ENCODE measurements around the gene MRPS10. TPM values are rescaled to one million over a fixed set of nuclear protein-coding genes. Genes with fewer than 3 reads are reported as not detected.
A peak's percentile ranks its signal among the peaks of the same experiment; 100 is the strongest.

MRPS10 gene
- total RNA-seq, 4 donors from 2014 or later: 14.3 to 24.5 (median 23.0) TPM

DNA sequence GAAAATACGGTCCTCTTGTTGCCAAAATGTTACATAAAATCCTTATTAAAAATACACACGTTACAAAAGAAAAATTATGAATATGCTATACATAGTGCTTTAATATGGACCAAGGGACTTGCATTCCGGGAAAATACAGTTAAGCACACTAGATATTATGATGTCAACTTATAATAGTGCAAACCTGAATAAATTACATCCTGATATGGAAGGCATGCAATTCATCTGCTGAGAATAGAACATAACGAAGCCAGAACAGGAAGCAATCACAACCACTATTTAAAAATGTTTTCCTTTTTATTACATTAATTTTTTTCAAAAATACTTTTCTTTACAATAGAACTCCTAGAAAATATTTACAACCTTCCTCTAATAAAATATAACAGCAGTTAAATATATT lies 7.8 kb upstream of the MRPS10 start:
- TF ChIP-seq, protein P1, sequence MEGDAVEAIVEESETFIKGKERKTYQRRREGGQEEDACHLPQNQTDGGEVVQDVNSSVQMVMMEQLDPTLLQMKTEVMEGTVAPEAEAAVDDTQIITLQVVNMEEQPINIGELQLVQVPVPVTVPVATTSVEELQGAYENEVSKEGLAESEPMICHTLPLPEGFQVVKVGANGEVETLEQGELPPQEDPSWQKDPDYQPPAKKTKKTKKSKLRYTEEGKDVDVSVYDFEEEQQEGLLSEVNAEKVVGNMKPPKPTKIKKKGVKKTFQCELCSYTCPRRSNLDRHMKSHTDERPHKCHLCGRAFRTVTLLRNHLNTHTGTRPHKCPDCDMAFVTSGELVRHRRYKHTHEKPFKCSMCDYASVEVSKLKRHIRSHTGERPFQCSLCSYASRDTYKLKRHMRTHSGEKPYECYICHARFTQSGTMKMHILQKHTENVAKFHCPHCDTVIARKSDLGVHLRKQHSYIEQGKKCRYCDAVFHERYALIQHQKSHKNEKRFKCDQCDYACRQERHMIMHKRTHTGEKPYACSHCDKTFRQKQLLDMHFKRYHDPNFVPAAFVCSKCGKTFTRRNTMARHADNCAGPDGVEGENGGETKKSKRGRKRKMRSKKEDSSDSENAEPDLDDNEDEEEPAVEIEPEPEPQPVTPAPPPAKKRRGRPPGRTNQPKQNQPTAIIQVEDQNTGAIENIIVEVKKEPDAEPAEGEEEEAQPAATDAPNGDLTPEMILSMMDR (IDR thresholded peaks at IDR 0.05): no peak
- no peak for TF ChIP-seq POLR2A (IDR thresholded peaks at IDR 0.05)
- peaks cover 0 to 22% (median 3%) of the 10 kb centered on the region in 4 donors for H3K4me1 ChIP-seq
- H3K27ac ChIP-seq: peak overlapping the region in 1 of 4 donors; percentile 74
- H3K36me3 ChIP-seq: peaks cover 0 to 5% (median 0%) of the 10 kb centered on the region in 3 donors
- H3K27me3 ChIP-seq: no peaks in the 10 kb centered on the region
- no peaks in the 10 kb centered on the region for H3K9me3 ChIP-seq
- DNase-seq: no peak
- no peak overlapping the region for H3K4me3 ChIP-seq

DNA sequence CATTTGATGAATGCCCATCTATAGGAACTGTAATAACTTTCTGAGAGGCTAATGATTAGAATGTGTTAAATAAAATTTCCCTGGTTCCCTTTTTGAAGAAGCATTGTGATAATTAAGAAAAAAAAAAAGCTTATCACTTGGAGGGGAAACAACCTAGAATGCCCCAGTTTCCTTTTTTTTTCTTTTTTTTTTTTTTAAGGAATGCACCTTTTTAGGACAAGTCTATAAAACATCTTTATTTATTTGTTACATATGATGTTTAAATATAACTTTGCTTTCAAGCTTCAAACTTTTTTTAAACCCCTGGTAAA lies 7.3 kb upstream of the MRPS10 start:
- no peaks in the 10 kb centered on the region for H3K27me3 ChIP-seq
- no peaks in the 10 kb centered on the region for H3K9me3 ChIP-seq
- no peak overlapping the region for H3K4me3 ChIP-seq
- peaks cover 0 to 5% (median 0%) of the 10 kb centered on the region in 3 donors for H3K36me3 ChIP-seq
- no peak for DNase-seq
- TF ChIP-seq, protein P1 (IDR thresholded peaks at IDR 0.05): no peak
- no peak for TF ChIP-seq POLR2A (IDR thresholded peaks at IDR 0.05)
- peaks cover 0 to 22% (median 3%) of the 10 kb centered on the region in 4 donors for H3K4me1 ChIP-seq
- H3K27ac ChIP-seq: peak overlapping the region in 2 of 4 donors; percentile 52 to 66

DNA sequence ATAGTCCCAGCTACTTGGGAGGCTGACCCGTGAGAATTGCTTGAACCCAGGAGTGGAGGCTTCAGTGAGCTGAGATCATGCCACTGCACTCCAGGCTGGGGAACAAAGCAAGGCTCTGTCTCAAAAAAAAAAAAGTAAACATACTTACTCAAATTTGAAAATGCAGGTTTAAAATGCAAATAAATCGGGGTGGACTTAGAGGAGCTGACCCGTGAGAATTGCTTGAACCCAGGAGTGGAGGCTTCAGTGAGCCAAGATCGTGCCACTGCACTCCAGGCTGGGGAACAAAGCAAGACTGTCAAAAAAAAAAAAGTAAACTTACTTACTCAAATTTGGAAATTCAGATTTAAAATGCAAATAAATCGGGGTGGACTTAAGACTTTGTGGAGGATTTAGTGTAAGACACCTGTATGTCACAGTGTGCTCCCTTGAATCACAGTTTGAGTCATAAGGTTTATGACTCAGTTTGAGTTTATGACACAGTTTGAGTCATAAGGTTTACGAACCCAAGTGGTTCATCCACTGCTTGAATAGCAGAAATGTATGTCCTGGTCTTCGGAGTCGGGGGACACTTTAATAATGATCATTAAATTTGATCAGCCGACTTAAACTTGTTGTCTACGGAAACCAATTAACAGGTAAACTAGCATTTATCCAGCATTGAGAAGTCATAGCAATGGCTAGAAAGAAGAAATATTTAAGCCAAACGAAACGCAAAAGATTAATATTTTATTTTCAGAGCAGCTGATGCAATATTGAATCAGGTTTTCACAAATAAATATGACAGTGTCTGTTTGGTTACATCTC lies 6.8 kb upstream of the MRPS10 start:
- Histone ChIP-seq H3K27ac (peak overlapping the region in 2 of 4 donors; percentile 52 to 66), H3K27me3 (no peaks in the 10 kb centered on the region), H3K9me3 (no peaks in the 10 kb centered on the region), H3K4me3 (peak overlapping the region in 1 of 4 donors; percentile 28), H3K4me1 (peaks cover 0 to 22% (median 3%) of the 10 kb centered on the region in 4 donors), H3K36me3 (peaks cover 0 to 5% (median 0%) of the 10 kb centered on the region in 3 donors)
- DNase-seq: no peak
- TF ChIP-seq POLR2A (IDR thresholded peaks at IDR 0.05): no peak
- TF ChIP-seq, protein P1 (IDR thresholded peaks at IDR 0.05): no peak

DNA sequence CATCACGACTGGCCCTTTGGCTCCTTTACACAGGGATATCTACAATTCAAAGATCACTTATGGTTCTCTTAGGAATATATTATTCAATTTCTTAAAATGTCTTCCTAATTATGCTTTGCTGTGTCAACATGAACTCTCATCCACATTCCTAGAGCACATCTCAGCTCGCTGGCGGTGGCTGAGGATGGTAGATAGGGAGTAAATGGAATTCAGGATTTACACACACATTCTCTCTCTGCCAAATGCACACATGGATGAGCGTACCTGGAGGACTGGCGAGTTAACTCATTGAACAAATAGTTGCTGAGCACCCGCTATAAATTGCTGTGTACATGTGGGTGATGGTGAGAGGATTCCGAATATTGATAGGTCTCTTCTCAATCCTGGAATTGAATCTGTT lies 4.8 kb upstream of the MRPS10 start:
- peaks cover 0 to 26% (median 5%) of the 10 kb centered on the region in 4 donors for H3K4me1 ChIP-seq
- no peak overlapping the region for H3K27ac ChIP-seq
- TF ChIP-seq POLR2A (IDR thresholded peaks at IDR 0.05): no peak
- TF ChIP-seq, protein P1 (IDR thresholded peaks at IDR 0.05): no peak
- DNase-seq: no peak
- H3K9me3 ChIP-seq: no peaks in the 10 kb centered on the region
- no peak overlapping the region for H3K4me3 ChIP-seq
- no peaks in the 10 kb centered on the region for H3K27me3 ChIP-seq
- H3K36me3 ChIP-seq: no peaks in the 10 kb centered on the region

DNA sequence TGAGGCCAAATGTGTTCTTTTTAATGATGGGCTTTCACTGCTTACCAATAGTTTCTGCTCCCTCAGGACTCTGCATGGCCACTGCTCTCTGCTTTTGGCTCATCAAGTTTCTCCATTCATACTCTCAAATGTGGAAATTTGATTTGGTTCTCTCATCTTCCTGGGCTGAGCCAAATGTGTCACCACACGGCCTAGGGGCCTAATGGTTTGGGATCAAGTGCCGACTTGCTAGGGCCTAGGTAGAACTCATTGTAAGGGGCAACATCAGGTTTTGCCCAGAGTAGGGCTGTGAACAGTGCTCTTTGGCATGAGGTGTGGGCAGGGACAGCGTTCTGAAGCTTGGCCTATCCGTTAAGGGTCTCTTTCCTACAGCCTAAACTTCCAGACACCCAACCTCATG lies 3.9 kb upstream of the MRPS10 start:
- H3K9me3 ChIP-seq: no peaks in the 10 kb centered on the region
- H3K4me3 ChIP-seq: no peak overlapping the region
- no peak for DNase-seq
- H3K27me3 ChIP-seq: no peaks in the 10 kb centered on the region
- H3K36me3 ChIP-seq: no peaks in the 10 kb centered on the region
- TF ChIP-seq, protein P1 (IDR thresholded peaks at IDR 0.05): no peak
- TF ChIP-seq POLR2A (IDR thresholded peaks at IDR 0.05): no peak
- H3K4me1 ChIP-seq: peaks cover 0 to 27% (median 2%) of the 10 kb centered on the region in 4 donors
- H3K27ac ChIP-seq: no peak overlapping the region

Measured in Peyer's patch (tissue), 4 donors.